BJ (cell line): Measurements from ENCODE around the gene GADD45G. TPM values are rescaled to one million over a fixed set of nuclear protein-coding genes. Genes with fewer than 3 reads are reported as not detected.

ENCODE experiments used
- CTCF ChIA-PET: fragments of 350-600 bp; formaldehyde crosslinking; extraction: SDS; loops from one replicate; lab custom pipeline; 2021; ENCODE audit warnings: antibody characterized with exemption, inconsistent platforms; lab: Yijun Ruan, JAX
- POLR2A ChIA-PET: fragments of 300-600 bp; sonication (Branson Sonifier 250); formaldehyde crosslinking; extraction: SDS; loops from one replicate; lab custom pipeline; 2021; ENCODE audit warnings: antibody characterized with exemption; lab: Charles Lee
- DNase-seq: peaks from one replicate; pipeline ENCODE4 v3.0.0-alpha.2; 2011; ENCODE audit warnings: low read depth
- H3K27me3 ChIP-seq: 2 replicates; pipeline ENCODE4 v1.6.0; 2011; ENCODE audit warnings: low read length; ENCODE audit not compliant: control insufficient read depth, insufficient read depth
- H3K36me3 ChIP-seq: 2 replicates; pipeline ENCODE4 v1.5.1; 2011; ENCODE audit warnings: low read length; ENCODE audit not compliant: control insufficient read depth, insufficient read depth
- H3K4me3 ChIP-seq: 2 replicates; pipeline ENCODE4 v1.5.1; 2011; ENCODE audit warnings: low read depth, mild to moderate bottlenecking, control low read depth, low read length
- polyA plus RNA-seq: library from polyadenylated mRNA; depleted of rRNA; stranded (reverse); fragments of >200 nt; gene quantifications from 2 replicates; pipeline ENCODE4 v1.2.3, GENCODE V29; 2011
- TF ChIP-seq, protein P1 (sequence below): IDR thresholded peaks from 2 replicates; pipeline ENCODE4 v1.5.1; 2011; ENCODE audit warnings: low read depth, mild to moderate bottlenecking, control low read depth, inconsistent platforms, low read length, moderate library complexity; ENCODE audit not compliant: insufficient read depth

The GADD45G gene
- polyA plus RNA-seq, 1 experiment = 0.07 TPM

- H3K4me3 ChIP-seq = no peak overlapping the region
- H3K27me3 ChIP-seq = no peaks in the 10 kb centered on the region; the same call in 1 of the 2 replicates
- ChIA-PET POLR2A (no interaction called here), CTCF (interaction anchor here (1.0 to 1.1 kb wide), 2 partner anchors 16 to 483 kb away, joined by 3 read pairs; no protein-coding TSS in a partner anchor)
- no peak for DNase-seq
- H3K36me3 ChIP-seq = no peaks in the 10 kb centered on the region
- TF ChIP-seq, protein P1, sequence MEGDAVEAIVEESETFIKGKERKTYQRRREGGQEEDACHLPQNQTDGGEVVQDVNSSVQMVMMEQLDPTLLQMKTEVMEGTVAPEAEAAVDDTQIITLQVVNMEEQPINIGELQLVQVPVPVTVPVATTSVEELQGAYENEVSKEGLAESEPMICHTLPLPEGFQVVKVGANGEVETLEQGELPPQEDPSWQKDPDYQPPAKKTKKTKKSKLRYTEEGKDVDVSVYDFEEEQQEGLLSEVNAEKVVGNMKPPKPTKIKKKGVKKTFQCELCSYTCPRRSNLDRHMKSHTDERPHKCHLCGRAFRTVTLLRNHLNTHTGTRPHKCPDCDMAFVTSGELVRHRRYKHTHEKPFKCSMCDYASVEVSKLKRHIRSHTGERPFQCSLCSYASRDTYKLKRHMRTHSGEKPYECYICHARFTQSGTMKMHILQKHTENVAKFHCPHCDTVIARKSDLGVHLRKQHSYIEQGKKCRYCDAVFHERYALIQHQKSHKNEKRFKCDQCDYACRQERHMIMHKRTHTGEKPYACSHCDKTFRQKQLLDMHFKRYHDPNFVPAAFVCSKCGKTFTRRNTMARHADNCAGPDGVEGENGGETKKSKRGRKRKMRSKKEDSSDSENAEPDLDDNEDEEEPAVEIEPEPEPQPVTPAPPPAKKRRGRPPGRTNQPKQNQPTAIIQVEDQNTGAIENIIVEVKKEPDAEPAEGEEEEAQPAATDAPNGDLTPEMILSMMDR = no peak
Measured at GRCh38 chr9:89619424-89620138, 14.8 kb downstream of the GADD45G start.

DNA sequence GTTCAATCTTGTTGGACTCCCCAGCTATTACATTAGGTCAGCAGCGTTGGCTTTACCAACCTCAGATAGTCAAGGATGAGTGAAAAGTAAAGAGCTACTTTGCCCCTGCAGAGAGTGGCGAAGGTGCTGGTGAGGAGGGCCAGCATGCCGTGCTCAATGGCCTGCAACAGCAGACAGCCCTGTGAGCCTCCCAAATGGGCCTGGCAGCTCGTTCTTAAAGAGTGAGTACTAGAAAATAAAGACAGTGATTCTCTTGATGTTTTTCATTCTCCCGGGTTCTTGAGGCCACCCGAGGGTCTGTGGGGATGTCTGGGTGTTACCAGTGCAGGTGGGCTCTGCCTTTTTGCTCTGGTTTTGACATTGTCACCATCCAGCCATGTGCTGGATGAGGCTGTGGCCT, 16.2 kb downstream of the GADD45G start:
- CTCF ChIA-PET = interaction anchor here (0.6 kb wide), 1 partner anchor 59 kb away, joined by 3 read pairs; no protein-coding TSS in a partner anchor
- POLR2A ChIA-PET = no interaction called here
- no peaks in the 10 kb centered on the region; the same call in 1 of the 2 replicates for H3K27me3 ChIP-seq
- TF ChIP-seq, protein P1 = no peak
- no peaks in the 10 kb centered on the region for H3K36me3 ChIP-seq
- no peak for DNase-seq
- H3K4me3 ChIP-seq = no peak overlapping the region

- DNase-seq = no peak
- H3K36me3 ChIP-seq = no peaks in the 10 kb centered on the region
- POLR2A ChIA-PET = interaction anchor here (0.6 kb wide), 1 partner anchor 186 kb away, joined by 5 read pairs; no protein-coding TSS in a partner anchor
- CTCF ChIA-PET = no interaction called here
- TF ChIP-seq, protein P1 = no peak
- H3K27me3 ChIP-seq = no peaks in the 10 kb centered on the region
- no peak overlapping the region for H3K4me3 ChIP-seq
Measured at GRCh38 chr9:89621676-89622075, 16.9 kb downstream of the GADD45G start.

DNA sequence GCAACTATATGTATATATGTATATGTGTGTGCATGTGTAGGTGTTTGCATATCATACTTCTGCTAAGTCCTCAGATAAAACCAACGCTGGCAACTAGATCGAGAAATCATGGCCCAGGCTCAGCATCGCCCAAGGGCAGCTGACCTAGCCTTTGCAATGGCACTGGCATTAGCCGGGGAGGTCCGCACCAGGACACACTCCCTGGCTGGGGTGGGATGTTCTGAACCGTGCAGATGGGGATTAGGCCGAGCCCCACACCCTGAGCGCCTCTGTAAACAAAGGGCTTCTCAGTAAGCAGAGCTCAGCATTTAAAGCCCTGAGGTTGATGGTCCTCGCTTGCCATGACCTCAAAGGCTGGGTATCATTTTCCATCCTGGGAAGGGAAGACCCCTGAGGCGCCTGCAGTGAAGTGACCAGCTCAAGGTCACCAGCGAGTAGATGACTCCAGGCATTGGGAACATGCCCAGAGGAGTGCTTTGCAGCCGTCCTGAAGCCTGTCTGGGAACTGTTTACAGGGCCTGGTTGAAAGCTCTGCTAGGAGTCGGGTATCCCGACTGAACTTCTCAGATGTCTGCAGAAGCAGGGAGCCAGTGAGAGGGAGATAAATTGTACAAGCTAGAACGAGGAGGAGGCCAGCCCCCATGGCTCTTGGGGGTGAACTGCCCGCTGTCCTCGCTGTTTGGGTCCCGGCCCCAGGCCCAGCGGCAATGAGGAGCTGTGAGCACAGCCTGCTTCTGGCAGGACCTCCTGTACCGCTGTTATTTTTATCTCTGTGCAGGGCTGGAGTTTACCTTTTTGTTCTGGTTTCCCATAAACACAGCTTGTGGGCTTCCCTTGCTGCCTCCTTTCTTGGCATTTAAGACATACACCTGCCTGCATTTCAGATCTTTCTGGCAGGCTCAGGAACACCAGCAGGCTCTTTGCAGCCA, 18.4 kb downstream of the GADD45G start:
- Histone ChIP-seq H3K27me3 (no peaks in the 10 kb centered on the region), H3K36me3 (no peaks in the 10 kb centered on the region), H3K4me3 (no peak overlapping the region)
- TF ChIP-seq, protein P1 = no peak
- CTCF ChIA-PET = interaction anchor here (1.0 to 1.7 kb wide), 3 partner anchors 9 to 20 kb away, joined by 3 to 5 read pairs (median 3); no protein-coding TSS in a partner anchor
- POLR2A ChIA-PET = no interaction called here
- no peak for DNase-seq

- no peak for DNase-seq
- ChIA-PET POLR2A (no interaction called here), CTCF (interaction anchor here (1.0 to 1.7 kb wide), 3 partner anchors 9 to 20 kb away, joined by 3 to 5 read pairs (median 3); no protein-coding TSS in a partner anchor)
Measured at GRCh38 chr9:89623925-89624420, 19.2 kb downstream of the GADD45G start.

More at GRCh38 chr9:89623925-89624420, 19.2 kb downstream of the GADD45G start:
- TF ChIP-seq, protein P1 = no peak
- Histone ChIP-seq H3K4me3 (no peak overlapping the region), H3K36me3 (no peaks in the 10 kb centered on the region), H3K27me3 (no peaks in the 10 kb centered on the region)
